ENCODE measurements around the gene GPR132.

The GPR132 gene

DNA sequence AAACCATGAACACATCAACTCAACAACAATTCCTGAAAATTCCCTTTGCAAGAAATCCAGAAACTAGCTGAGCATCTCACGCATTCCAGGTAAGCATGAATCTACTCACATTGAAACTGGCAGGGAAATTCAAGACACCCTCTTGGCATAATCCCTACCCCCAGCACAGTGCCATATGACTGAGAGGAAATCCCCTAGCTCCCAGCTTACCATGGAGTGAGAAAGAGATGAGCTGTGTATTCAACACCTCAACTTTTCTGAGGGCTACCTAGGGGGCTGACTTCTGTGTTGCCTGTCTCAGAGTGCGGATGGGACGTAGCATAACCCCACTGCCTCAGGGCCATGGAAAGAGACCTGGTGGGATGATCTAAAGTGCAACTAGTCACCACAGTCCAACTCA, 37.7 kb upstream of the GPR132 start:
- DNase-seq, result no peak
- Histone ChIP-seq H3K9me3 (ENCODE audit: control extremely low read depth in 1 of 5, control insufficient read depth in 4 of 5, insufficient read depth in 2 of 5, low read depth in 1 of 5, low read length in 4 of 5) (peaks cover 0 to 18% (median 8%) of the 10 kb centered on the region in 5 experiments), H3K4me1 (ENCODE audit: control extremely low read depth in 1 of 4, control insufficient read depth in 4 of 4, insufficient read depth in 4 of 4, low read length in 3 of 4) (no peaks in the 10 kb centered on the region), H3K27me3 (replicated peaks in 2 of 5; ENCODE audit: control insufficient read depth in 4 of 5, insufficient read depth in 5 of 5, low read length in 4 of 5) (peaks cover 0 to 15% (median 8%) of the 10 kb centered on the region in 5 experiments), H3K4me3 (ENCODE audit: control insufficient read depth in 1 of 7, extremely low read depth in 1 of 7, insufficient read depth in 4 of 7, low read depth in 2 of 7, low read length in 6 of 7) (no peak overlapping the region), H3K27ac (ENCODE audit: insufficient read depth in 1 of 2, low read depth in 1 of 2, low read length in 2 of 2, poor library complexity in 1 of 2, severe bottlenecking in 2 of 2) (no peak overlapping the region), H3K36me3 (ENCODE audit: control insufficient read depth in 4 of 4, insufficient read depth in 4 of 4, low read length in 3 of 4) (no peaks in the 10 kb centered on the region)
- ChIA-PET POLR2A (interaction anchor here (0.6 kb wide), 1 partner anchor 57 kb away, joined by 4 read pairs; no protein-coding TSS in a partner anchor), CTCF (interaction anchor here (0.6 to 1.6 kb wide), 2 partner anchors 17 to 29 kb away, joined by 3 to 5 read pairs; no protein-coding TSS in a partner anchor)
- 100% methylated on average over 1 of the region's 3 CpGs for WGBS (ENCODE audit: insufficient coverage)

DNA sequence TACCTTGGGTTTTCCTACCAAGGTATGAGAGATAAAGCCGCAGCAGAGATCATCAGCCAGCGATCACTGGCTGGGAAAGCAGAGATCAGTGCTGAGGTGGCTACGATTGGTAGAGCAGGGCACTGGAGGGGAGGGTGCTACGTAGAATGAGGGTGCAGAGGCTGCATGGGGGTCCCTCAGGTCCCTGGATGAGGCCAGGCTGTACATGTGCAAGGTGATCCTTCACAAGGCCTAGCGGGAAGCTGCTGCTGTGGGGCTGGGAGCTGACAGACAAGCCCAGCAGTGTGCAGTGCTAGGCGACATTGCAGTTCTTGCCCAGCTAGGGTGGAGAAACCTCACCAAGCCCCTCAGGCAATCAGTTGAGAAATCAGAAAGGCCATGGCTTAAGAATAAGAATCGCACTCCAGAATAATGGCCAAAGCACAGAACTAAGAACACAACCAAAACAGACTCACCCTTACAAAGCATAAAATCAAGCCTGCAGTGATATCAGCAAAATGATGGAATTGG, 37.2 kb upstream of the GPR132 start:
- Histone ChIP-seq H3K27ac (ENCODE audit: insufficient read depth in 1 of 2, low read depth in 1 of 2, low read length in 2 of 2, poor library complexity in 1 of 2, severe bottlenecking in 2 of 2) (no peak overlapping the region), H3K36me3 (ENCODE audit: control insufficient read depth in 4 of 4, insufficient read depth in 4 of 4, low read length in 3 of 4) (no peaks in the 10 kb centered on the region), H3K9me3 (ENCODE audit: control extremely low read depth in 1 of 5, control insufficient read depth in 4 of 5, insufficient read depth in 2 of 5, low read depth in 1 of 5, low read length in 4 of 5) (peaks cover 0 to 18% (median 8%) of the 10 kb centered on the region in 5 experiments), H3K27me3 (replicated peaks in 2 of 5; ENCODE audit: control insufficient read depth in 4 of 5, insufficient read depth in 5 of 5, low read length in 4 of 5) (peaks cover 0 to 15% (median 8%) of the 10 kb centered on the region in 5 experiments), H3K4me3 (ENCODE audit: control insufficient read depth in 1 of 7, extremely low read depth in 1 of 7, insufficient read depth in 4 of 7, low read depth in 2 of 7, low read length in 6 of 7) (no peak overlapping the region), H3K4me1 (ENCODE audit: control extremely low read depth in 1 of 4, control insufficient read depth in 4 of 4, insufficient read depth in 4 of 4, low read length in 3 of 4) (no peaks in the 10 kb centered on the region)
- DNase-seq, result no peak
- 98% methylated on average over 5 of the region's 7 CpGs for WGBS (ENCODE audit: insufficient coverage)
- ChIA-PET CTCF (interaction anchor here (0.6 to 1.6 kb wide), 2 partner anchors 17 to 29 kb away, joined by 3 to 5 read pairs; no protein-coding TSS in a partner anchor), POLR2A (interaction anchor here (0.6 kb wide), 2 partner anchors 58 to 295 kb away, joined by 3 to 4 read pairs; no protein-coding TSS in a partner anchor)

DNA sequence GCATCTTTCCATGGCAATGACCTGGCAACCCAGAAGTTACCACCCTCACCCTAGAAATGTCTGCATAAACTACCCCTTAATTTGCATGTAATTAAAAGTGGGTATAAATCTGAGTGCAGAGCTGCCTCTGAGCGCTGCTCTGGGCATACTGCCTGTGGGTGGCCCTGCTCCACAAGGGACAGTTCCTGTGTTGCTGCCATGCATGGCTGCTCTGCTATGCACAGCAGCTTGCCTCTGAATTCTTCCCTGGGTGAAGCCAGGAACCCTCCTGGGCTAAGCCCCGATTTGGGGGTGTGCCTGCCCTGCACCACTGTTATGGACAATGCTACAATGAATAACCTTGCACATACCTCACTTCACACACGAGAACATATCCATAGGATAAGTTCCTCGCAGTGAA, 35.7 kb upstream of the GPR132 start:
- POLR2A ChIA-PET, result no interaction called here
- H3K4me3 ChIP-seq (ENCODE audit: control insufficient read depth in 1 of 7, extremely low read depth in 1 of 7, insufficient read depth in 4 of 7, low read depth in 2 of 7, low read length in 6 of 7), result no peak overlapping the region
- CTCF ChIA-PET, result interaction anchor here (0.7 kb wide), 1 partner anchor 10 kb away, joined by 5 read pairs; no protein-coding TSS in a partner anchor
- H3K36me3 ChIP-seq (ENCODE audit: control insufficient read depth in 4 of 4, insufficient read depth in 4 of 4, low read length in 3 of 4), result no peaks in the 10 kb centered on the region
- no peak overlapping the region for H3K27ac ChIP-seq (ENCODE audit: insufficient read depth in 1 of 2, low read depth in 1 of 2, low read length in 2 of 2, poor library complexity in 1 of 2, severe bottlenecking in 2 of 2)
- peaks cover 0 to 18% (median 8%) of the 10 kb centered on the region in 5 experiments for H3K9me3 ChIP-seq (ENCODE audit: control extremely low read depth in 1 of 5, control insufficient read depth in 4 of 5, insufficient read depth in 2 of 5, low read depth in 1 of 5, low read length in 4 of 5)
- no peak for DNase-seq
- no peaks in the 10 kb centered on the region for H3K4me1 ChIP-seq (ENCODE audit: control extremely low read depth in 1 of 4, control insufficient read depth in 4 of 4, insufficient read depth in 4 of 4, low read length in 3 of 4)
- whole genome bisulfite sequencing (ENCODE audit: insufficient coverage), result 100% methylated on average over 1 of the region's 4 CpGs
- peaks cover 0 to 17% (median 6%) of the 10 kb centered on the region in 5 experiments for H3K27me3 ChIP-seq (replicated peaks in 2 of 5; ENCODE audit: control insufficient read depth in 4 of 5, insufficient read depth in 5 of 5, low read length in 4 of 5)

GRCh38 chr14:105099778-105100177, 34.5 kb upstream of the GPR132 start:
- Histone ChIP-seq H3K27ac (ENCODE audit: insufficient read depth in 1 of 2, low read depth in 1 of 2, low read length in 2 of 2, poor library complexity in 1 of 2, severe bottlenecking in 2 of 2) (no peak overlapping the region), H3K9me3 (ENCODE audit: control extremely low read depth in 1 of 5, control insufficient read depth in 4 of 5, insufficient read depth in 2 of 5, low read depth in 1 of 5, low read length in 4 of 5) (peaks cover 0 to 18% (median 8%) of the 10 kb centered on the region in 5 experiments), H3K36me3 (ENCODE audit: control insufficient read depth in 4 of 4, insufficient read depth in 4 of 4, low read length in 3 of 4) (no peaks in the 10 kb centered on the region), H3K27me3 (replicated peaks in 2 of 5; ENCODE audit: control insufficient read depth in 4 of 5, insufficient read depth in 5 of 5, low read length in 4 of 5) (peaks cover 0 to 19% (median 4%) of the 10 kb centered on the region in 5 experiments), H3K4me1 (ENCODE audit: control extremely low read depth in 1 of 4, control insufficient read depth in 4 of 4, insufficient read depth in 4 of 4, low read length in 3 of 4) (no peaks in the 10 kb centered on the region), H3K4me3 (ENCODE audit: control insufficient read depth in 1 of 7, extremely low read depth in 1 of 7, insufficient read depth in 4 of 7, low read depth in 2 of 7, low read length in 6 of 7) (no peak overlapping the region)
- 67% methylated on average over 3 of the region's 6 CpGs for WGBS (ENCODE audit: insufficient coverage)
- CTCF ChIA-PET, result no interaction called here
- POLR2A ChIA-PET, result no interaction called here
- peak in 1 of 3 donors; percentile 12 for DNase-seq

- Histone ChIP-seq H3K36me3 (ENCODE audit: control insufficient read depth in 4 of 4, insufficient read depth in 4 of 4, low read length in 3 of 4) (no peaks in the 10 kb centered on the region), H3K27me3 (replicated peaks in 2 of 5; ENCODE audit: control insufficient read depth in 4 of 5, insufficient read depth in 5 of 5, low read length in 4 of 5) (peaks cover 0 to 17% (median 4%) of the 10 kb centered on the region in 5 experiments), H3K4me1 (ENCODE audit: control extremely low read depth in 1 of 4, control insufficient read depth in 4 of 4, insufficient read depth in 4 of 4, low read length in 3 of 4) (peaks cover 0 to 14% (median 11%) of the 10 kb centered on the region in 4 experiments), H3K9me3 (ENCODE audit: control extremely low read depth in 1 of 5, control insufficient read depth in 4 of 5, insufficient read depth in 2 of 5, low read depth in 1 of 5, low read length in 4 of 5) (peaks cover 0 to 13% (median 8%) of the 10 kb centered on the region in 5 experiments), H3K4me3 (ENCODE audit: control insufficient read depth in 1 of 7, extremely low read depth in 1 of 7, insufficient read depth in 4 of 7, low read depth in 2 of 7, low read length in 6 of 7) (no peak overlapping the region), H3K27ac (ENCODE audit: insufficient read depth in 1 of 2, low read depth in 1 of 2, low read length in 2 of 2, poor library complexity in 1 of 2, severe bottlenecking in 2 of 2) (no peak overlapping the region)
- 0% methylated on average over 1 of the region's 8 CpGs for WGBS (ENCODE audit: insufficient coverage)
- CTCF ChIA-PET, result interaction anchor here (1.4 kb wide), 2 partner anchors 19 to 67 kb away, joined by 3 to 7 read pairs; no protein-coding TSS in a partner anchor
- DNase-seq, result no peak
- POLR2A ChIA-PET, result no interaction called here
These were observed 33.1 kb upstream of the GPR132 start for GRCh38 chr14:105098316-105098715.

DNA sequence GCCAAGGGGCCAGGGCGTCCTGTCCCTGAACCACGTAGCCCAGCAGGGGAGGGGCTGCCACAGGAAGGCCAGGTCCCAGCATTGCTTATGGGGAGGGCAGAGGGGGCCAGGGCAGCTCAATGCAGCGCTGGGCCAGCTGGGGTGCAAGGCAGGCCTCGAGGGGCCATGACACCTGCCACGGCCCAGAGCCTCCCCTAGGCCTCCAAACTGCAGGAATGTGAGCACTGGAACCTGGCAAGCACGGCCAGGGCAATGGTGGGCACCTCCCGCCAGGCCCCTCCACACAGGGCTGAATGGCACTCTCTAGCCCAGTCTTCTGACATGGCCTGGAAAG, 32.5 kb upstream of the GPR132 start:
- H3K9me3 ChIP-seq (ENCODE audit: control extremely low read depth in 1 of 5, control insufficient read depth in 4 of 5, insufficient read depth in 2 of 5, low read depth in 1 of 5, low read length in 4 of 5), result peaks cover 0 to 10% (median 7%) of the 10 kb centered on the region in 5 experiments
- H3K4me3 ChIP-seq (ENCODE audit: control insufficient read depth in 1 of 7, extremely low read depth in 1 of 7, insufficient read depth in 4 of 7, low read depth in 2 of 7, low read length in 6 of 7), result no peak overlapping the region
- ChIA-PET CTCF (interaction anchor here (1.4 kb wide), 2 partner anchors 20 to 67 kb away, joined by 3 to 7 read pairs; no protein-coding TSS in a partner anchor), POLR2A (no interaction called here)
- H3K36me3 ChIP-seq (ENCODE audit: control insufficient read depth in 4 of 4, insufficient read depth in 4 of 4, low read length in 3 of 4), result no peaks in the 10 kb centered on the region
- DNase-seq, result no peak
- H3K27ac ChIP-seq (ENCODE audit: insufficient read depth in 1 of 2, low read depth in 1 of 2, low read length in 2 of 2, poor library complexity in 1 of 2, severe bottlenecking in 2 of 2), result no peak overlapping the region
- peaks cover 0 to 12% (median 2%) of the 10 kb centered on the region in 5 experiments for H3K27me3 ChIP-seq (replicated peaks in 2 of 5; ENCODE audit: control insufficient read depth in 4 of 5, insufficient read depth in 5 of 5, low read length in 4 of 5)
- H3K4me1 ChIP-seq (ENCODE audit: control extremely low read depth in 1 of 4, control insufficient read depth in 4 of 4, insufficient read depth in 4 of 4, low read length in 3 of 4), result peaks cover 0 to 18% (median 14%) of the 10 kb centered on the region in 4 experiments
- WGBS (ENCODE audit: insufficient coverage), result 80% methylated on average over 5 of the region's 7 CpGs

GRCh38 chr14:105096206-105096875, 31.1 kb upstream of the GPR132 start:
- Histone ChIP-seq H3K4me3 (ENCODE audit: control insufficient read depth in 1 of 7, extremely low read depth in 1 of 7, insufficient read depth in 4 of 7, low read depth in 2 of 7, low read length in 6 of 7) (no peak overlapping the region), H3K9me3 (ENCODE audit: control extremely low read depth in 1 of 5, control insufficient read depth in 4 of 5, insufficient read depth in 2 of 5, low read depth in 1 of 5, low read length in 4 of 5) (peaks cover 0 to 10% (median 7%) of the 10 kb centered on the region in 5 experiments), H3K36me3 (ENCODE audit: control insufficient read depth in 4 of 4, insufficient read depth in 4 of 4, low read length in 3 of 4) (no peaks in the 10 kb centered on the region), H3K27me3 (replicated peaks in 2 of 5; ENCODE audit: control insufficient read depth in 4 of 5, insufficient read depth in 5 of 5, low read length in 4 of 5) (peaks cover 0 to 6% (median 0%) of the 10 kb centered on the region in 5 experiments), H3K27ac (ENCODE audit: insufficient read depth in 1 of 2, low read depth in 1 of 2, low read length in 2 of 2, poor library complexity in 1 of 2, severe bottlenecking in 2 of 2) (no peak overlapping the region), H3K4me1 (ENCODE audit: control extremely low read depth in 1 of 4, control insufficient read depth in 4 of 4, insufficient read depth in 4 of 4, low read length in 3 of 4) (peaks cover 0 to 21% (median 17%) of the 10 kb centered on the region in 4 experiments)
- ChIA-PET CTCF (interaction anchor here (1.3 kb wide), 1 partner anchor 30 kb away, joined by 5 read pairs; no protein-coding TSS in a partner anchor), POLR2A (no interaction called here)
- 97% methylated on average over 15 of the region's 15 CpGs for WGBS (ENCODE audit: insufficient coverage)
- DNase-seq, result no peak

All from common myeloid progenitor, CD34-positive (primary cell).